Measurements from ENCODE around the gene GRIPAP1. TPM values are rescaled to one million over a fixed set of nuclear protein-coding genes. Genes with fewer than 3 reads are reported as not detected.

The GRIPAP1 gene
- total RNA-seq, 2 donors from 2014 or later: 29.8 to 36.6 TPM

- H3K4me3 ChIP-seq: no peak overlapping the region
- peaks cover 24% of the 10 kb centered on the region for H3K36me3 ChIP-seq
- DNase-seq (ENCODE audit: low spot score): no peak
- H3K27me3 ChIP-seq (replicated peaks; ENCODE audit: insufficient read depth): no peaks in the 10 kb centered on the region
- no peak for TF ChIP-seq CTCF (IDR thresholded peaks at IDR 0.05)
- no peaks in the 10 kb centered on the region for H3K9me3 ChIP-seq
- H3K27ac ChIP-seq: no peak overlapping the region
- no peaks in the 10 kb centered on the region for H3K4me1 ChIP-seq (ENCODE audit: control insufficient read depth in 1 of 2, low read depth in 2 of 2)
- ATAC-seq (ENCODE audit: insufficient number of reproducible peaks, low FRiP score, low read depth): no peak
Observed at GRCh38 chrX:49030283-49030682, 28.2 kb upstream of the GRIPAP1 start.

- no peaks in the 10 kb centered on the region for H3K9me3 ChIP-seq
- peaks cover 24% of the 10 kb centered on the region for H3K36me3 ChIP-seq
- DNase-seq (ENCODE audit: low spot score) (no peak), ATAC-seq (ENCODE audit: insufficient number of reproducible peaks, low FRiP score, low read depth) (no peak)
- no peaks in the 10 kb centered on the region for H3K27me3 ChIP-seq (replicated peaks; ENCODE audit: insufficient read depth)
- H3K27ac ChIP-seq: no peak overlapping the region
- TF ChIP-seq CTCF (IDR thresholded peaks at IDR 0.05): no peak
- no peak overlapping the region for H3K4me3 ChIP-seq
- H3K4me1 ChIP-seq (ENCODE audit: control insufficient read depth in 1 of 2, low read depth in 2 of 2): no peaks in the 10 kb centered on the region
Observed at GRCh38 chrX:49029876-49030275, 27.8 kb upstream of the GRIPAP1 start.

GRCh38 chrX:49019599-49020249 lies 17.7 kb upstream of the GRIPAP1 start:
- Histone ChIP-seq H3K27me3 (replicated peaks; ENCODE audit: insufficient read depth) (no peaks in the 10 kb centered on the region), H3K36me3 (no peaks in the 10 kb centered on the region), H3K27ac (no peak overlapping the region), H3K4me1 (ENCODE audit: control insufficient read depth in 1 of 2, low read depth in 2 of 2) (no peaks in the 10 kb centered on the region), H3K9me3 (no peaks in the 10 kb centered on the region), H3K4me3 (no peak overlapping the region)
- no peak for TF ChIP-seq CTCF (IDR thresholded peaks at IDR 0.05)
- no peak for DNase-seq (ENCODE audit: low spot score)
- no peak for ATAC-seq (ENCODE audit: insufficient number of reproducible peaks, low FRiP score, low read depth)

GRCh38 chrX:49019050-49019449 lies 17.0 kb upstream of the GRIPAP1 start:
- Histone ChIP-seq H3K36me3 (no peaks in the 10 kb centered on the region), H3K4me3 (no peak overlapping the region), H3K4me1 (ENCODE audit: control insufficient read depth in 1 of 2, low read depth in 2 of 2) (no peaks in the 10 kb centered on the region), H3K27me3 (replicated peaks; ENCODE audit: insufficient read depth) (no peaks in the 10 kb centered on the region), H3K9me3 (no peaks in the 10 kb centered on the region), H3K27ac (no peak overlapping the region)
- ATAC-seq (ENCODE audit: insufficient number of reproducible peaks, low FRiP score, low read depth): no peak
- TF ChIP-seq CTCF (IDR thresholded peaks at IDR 0.05): no peak
- no peak for DNase-seq (ENCODE audit: low spot score)

GRCh38 chrX:49003696-49004095 lies 1.6 kb upstream of the GRIPAP1 start:
- H3K27me3 ChIP-seq (replicated peaks; ENCODE audit: insufficient read depth): no peaks in the 10 kb centered on the region
- H3K9me3 ChIP-seq: no peaks in the 10 kb centered on the region
- DNase-seq (ENCODE audit: low spot score) (no peak), ATAC-seq (ENCODE audit: insufficient number of reproducible peaks, low FRiP score, low read depth) (no peak)
- peaks cover 0 to 8% of the 10 kb centered on the region in 2 donors for H3K4me1 ChIP-seq (ENCODE audit: control insufficient read depth in 1 of 2, low read depth in 2 of 2)
- no peaks in the 10 kb centered on the region for H3K36me3 ChIP-seq
- no peak overlapping the region for H3K4me3 ChIP-seq
- no peak for TF ChIP-seq CTCF (IDR thresholded peaks at IDR 0.05)
- no peak overlapping the region for H3K27ac ChIP-seq
